ENCODE results near the gene DPP9. TPM values are rescaled to one million over a fixed set of nuclear protein-coding genes. Genes with fewer than 3 reads are reported as not detected.

DPP9 gene
- total RNA-seq, 2 donors from 2014 or later = 41.8 to 43.0 TPM

- intact Hi-C loops (cut with DNase I) = no loop called here
- DNase-seq = no peak
These were observed 77.9 kb downstream of the DPP9 start for GRCh38 chr19:4645718-4646117.

DNA sequence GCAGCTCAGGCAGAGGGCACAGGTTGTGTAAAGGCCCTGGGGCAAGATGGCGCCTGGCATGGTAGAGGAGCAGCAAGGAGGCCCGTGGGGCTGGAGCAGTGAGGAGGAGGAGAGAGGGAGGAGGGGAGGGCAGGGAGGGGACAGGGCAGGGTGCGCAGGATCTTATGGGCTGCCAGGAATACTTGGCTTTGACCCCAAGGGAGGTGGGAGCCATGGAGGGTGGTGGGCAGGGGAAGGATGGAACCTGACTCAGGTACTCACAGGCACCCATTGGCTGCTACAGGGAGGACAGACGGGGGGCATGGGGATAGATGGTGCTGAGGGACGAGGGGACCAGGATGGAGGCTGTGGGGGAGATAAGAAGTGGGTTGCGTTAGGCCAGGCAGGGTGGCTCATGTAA lies 81.0 kb downstream of the DPP9 start:
- intact Hi-C loops (cut with DNase I) = no loop called here
- no peak for DNase-seq

More at GRCh38 chr19:4645718-4646117, 77.9 kb downstream of the DPP9 start:
- no peak for ATAC-seq

GRCh38 chr19:4641132-4641531 lies 82.5 kb downstream of the DPP9 start:
- intact Hi-C loops (cut with DNase I) = no loop called here
- ATAC-seq (no peak), DNase-seq (no peak)

More for the DNA sequence above, 81.0 kb downstream of the DPP9 start:
- ATAC-seq = no peak

DNA sequence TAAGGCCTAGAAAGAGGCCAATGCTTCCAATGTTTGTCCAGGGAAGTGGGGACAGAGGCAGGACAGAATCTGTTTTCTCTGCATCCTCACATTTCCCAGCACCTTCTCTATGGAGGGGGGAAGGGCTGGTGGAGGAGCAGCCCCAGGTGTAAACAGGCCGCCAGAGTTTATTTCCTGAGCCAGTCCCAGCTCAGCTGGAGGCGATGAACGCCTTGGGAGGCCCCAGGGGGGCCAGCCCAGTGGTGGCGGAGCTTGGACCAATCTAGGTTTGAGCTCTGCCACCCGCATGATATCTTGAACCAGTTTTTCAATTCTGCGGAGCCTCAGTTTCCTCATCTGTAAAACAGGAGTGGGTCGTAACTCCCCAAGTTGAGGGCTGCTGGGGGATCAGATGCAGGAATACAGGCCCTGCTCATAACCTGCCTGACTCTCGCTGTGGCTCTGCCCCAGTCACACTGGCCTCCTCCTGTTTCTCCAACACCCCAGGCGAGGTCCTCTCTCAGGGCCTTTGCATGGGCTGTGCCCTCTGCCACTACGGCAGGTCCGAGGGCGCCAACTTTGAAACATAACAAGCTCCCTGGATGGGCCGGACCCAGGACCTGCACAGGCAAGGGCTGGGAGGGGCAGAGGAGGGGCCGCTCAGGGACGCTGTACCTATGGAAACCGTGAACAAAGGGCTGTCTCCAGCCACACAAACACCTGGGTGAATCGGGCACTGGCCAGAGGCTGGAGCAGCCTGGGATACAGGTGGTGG lies 83.2 kb downstream of the DPP9 start:
- DNase-seq (no peak), ATAC-seq (no peak)
- intact Hi-C loops (cut with DNase I) = no loop called here

GRCh38 chr19:4639531-4640246 lies 84.0 kb downstream of the DPP9 start:
- no peak for ATAC-seq
- intact Hi-C loops (cut with DNase I) = loop anchor here in 1 of 2 donors (5.0 kb wide), 1 partner anchor 62 kb away; no protein-coding TSS in a partner anchor
- peak; percentile 46 for DNase-seq

DNA sequence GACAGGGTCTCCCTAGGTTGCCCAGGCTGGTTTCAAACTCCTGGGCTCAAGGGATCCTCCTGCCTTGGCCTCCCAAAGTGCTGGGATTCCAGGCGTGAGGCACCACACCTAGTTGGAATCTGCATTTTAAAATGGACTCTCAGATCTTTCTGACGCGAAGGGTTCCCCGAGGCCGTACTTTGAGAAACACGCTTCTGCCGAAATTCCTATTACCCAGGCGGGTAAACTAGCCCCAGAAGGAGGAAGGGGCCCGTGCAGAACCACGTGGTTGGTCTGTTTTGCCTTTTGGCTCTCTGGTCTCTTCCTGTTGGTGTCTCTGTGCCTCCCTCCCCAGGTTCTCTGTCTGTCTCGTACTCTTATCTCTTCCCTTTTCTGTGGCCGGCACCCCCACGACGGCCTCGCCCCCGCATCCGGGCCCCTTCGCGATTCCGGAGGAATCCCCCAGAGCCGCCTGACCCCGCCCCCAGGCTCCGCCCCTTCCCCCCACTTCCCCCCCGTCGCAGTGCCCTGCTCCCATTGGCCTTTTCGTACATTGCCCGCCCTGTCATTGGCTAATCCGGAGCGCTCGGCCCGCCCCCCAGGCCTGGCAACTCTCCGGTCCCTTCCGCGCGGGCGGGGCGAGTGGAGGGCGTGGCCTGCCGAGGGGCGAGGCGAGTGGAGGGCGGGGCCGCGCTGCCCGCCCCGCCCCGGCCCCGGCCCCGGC lies 84.7 kb downstream of the DPP9 start, which contains the start of gene TNFAIP8L1:
TSS of gene TNFAIP8L1 (plus strand) at position 689 of the 703 bp plus-strand sequence. CDS start 12,354 bp downstream, outside the sequence.
- peak; percentile 97 for DNase-seq
- intact Hi-C loops (cut with DNase I) = loop anchor here in 1 of 2 donors (5.0 kb wide), 1 partner anchor 62 kb away; no protein-coding TSS in a partner anchor
- ATAC-seq = peak; percentile 96 to 97

DNA sequence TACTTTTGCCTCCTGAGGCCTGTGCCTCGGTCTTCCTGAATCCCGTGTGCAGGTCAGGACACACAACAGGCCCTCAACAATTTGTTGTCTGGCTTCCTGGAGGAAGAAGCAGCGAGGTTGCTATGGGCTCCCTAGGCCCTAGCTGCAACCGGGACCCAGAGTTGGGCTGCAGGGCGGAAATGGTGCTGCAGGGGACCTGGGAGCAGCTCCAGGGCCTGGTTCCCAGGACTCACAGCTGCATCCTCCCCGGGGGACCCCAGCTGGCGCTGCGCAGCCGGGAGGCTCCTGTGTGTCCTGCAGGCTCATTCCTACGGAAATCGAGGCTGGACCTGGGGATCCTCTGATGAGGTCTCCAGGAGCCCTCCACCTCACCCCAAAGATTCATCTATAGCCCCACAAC lies 85.3 kb downstream of the DPP9 start:
- ATAC-seq (peak in 1 of 2 donors; percentile 4), DNase-seq (no peak)
- intact Hi-C loops (cut with DNase I) = loop anchor here in 1 of 2 donors (5.0 kb wide), 1 partner anchor 61 kb away; no protein-coding TSS in a partner anchor

DNA sequence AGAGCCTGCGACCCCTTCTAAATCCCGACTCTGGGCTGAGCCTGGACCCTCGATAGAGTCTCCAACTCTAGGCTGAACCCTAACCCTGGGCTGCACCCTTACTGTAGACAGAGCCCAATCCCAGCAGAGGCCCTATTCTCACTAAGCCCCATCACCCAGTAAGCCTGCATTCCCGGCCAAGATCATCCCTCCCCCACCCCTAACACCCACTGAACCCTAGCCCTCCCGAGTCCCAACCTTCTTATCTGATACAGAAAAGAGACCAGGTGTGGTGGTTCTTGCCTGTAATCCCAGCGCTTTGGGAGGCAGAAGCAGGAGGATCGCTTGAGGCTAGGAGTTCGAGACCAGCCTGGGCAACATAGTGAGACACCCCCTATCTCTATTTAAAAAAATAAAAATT lies 86.9 kb downstream of the DPP9 start:
- no peak for DNase-seq
- intact Hi-C loops (cut with DNase I) = loop anchor here in 1 of 2 donors (2.0 to 5.0 kb wide), 2 partner anchors 59 to 78 kb away; partner anchors contain the start of gene SEMA6B
- ATAC-seq = no peak

GRCh38 chr19:4636151-4636717 lies 87.4 kb downstream of the DPP9 start:
- ATAC-seq (peak; percentile 21 to 27), DNase-seq (peak; percentile 77)
- intact Hi-C loops (cut with DNase I) = loop anchor here in 1 of 2 donors (2.0 to 5.0 kb wide), 2 partner anchors 59 to 77 kb away; partner anchors contain the start of gene SEMA6B

DNA sequence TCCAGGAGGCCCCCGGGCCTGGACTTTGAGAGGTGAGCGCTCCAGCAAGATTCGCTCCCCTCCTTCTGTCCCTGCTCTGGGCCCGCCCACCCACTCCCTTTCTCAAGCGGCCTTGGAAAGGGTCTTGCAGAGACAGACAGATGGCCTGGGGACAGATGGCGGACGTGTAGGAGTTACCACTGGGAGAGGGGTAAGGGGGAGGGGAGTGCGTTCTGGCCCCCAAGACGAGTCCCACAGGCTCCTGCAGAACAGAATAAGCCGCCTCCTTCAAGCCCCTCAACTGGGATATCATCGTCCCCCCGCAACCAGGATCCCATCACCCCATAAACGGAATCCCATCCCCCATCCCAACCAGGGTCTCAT lies 87.9 kb downstream of the DPP9 start:
- DNase-seq (no peak), ATAC-seq (no peak)
- intact Hi-C loops (cut with DNase I) = loop anchor here in 1 of 2 donors (2.0 to 5.0 kb wide), 2 partner anchors 58 to 77 kb away; partner anchors contain the start of gene SEMA6B

DNA sequence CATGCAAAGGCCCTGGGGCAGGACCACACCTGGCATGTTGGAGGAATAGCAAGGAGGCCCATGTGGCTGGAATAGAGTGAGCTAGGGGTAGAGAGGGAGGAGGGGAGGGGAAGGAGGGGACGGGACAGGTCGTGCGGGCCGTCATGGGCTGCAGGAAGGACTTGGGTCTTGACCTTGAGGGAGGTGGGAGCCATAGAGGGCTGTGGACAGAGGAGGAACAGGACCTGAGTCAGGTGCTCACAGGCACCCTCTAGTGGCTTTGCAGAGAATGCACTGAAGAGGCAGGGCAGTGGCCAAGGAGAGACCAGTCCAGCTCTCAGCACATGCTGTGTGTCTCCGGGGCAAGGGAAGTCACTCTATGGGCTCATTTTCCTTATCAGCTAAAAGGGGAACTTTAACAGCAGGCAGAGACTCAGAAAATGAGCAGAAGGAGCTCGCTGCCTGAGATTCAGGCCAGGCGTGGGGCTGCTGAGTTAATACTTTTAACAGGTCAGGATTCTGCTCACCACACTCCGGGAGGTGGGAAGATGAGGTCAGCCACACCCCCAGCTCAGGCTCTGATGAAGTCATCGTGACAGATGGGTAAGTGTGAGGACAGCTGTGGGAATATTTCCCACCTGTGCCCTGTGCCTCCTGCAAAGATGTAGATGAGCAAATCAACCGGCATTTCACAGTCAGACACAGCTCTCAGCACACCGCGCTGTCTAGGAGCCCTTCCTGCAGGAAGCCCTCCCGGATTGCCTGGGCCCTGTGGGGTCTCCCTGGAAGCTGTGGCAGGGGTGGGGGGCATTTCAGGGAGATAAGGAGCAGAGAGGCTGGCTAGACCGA lies 90.3 kb downstream of the DPP9 start:
- peak; percentile 40 to 74 for ATAC-seq
- DNase-seq = peak; percentile 72
- intact Hi-C loops (cut with DNase I) = loop anchor here (5.0 kb wide), 3 partner anchors 41 to 76 kb away; partner anchors contain the start of gene SEMA6B (in 1 of the 2)

Small RNA genes within 50 kb of the gene (microRNA-seq; reads per million reads assigned to microRNA genes)
- 0 to 0.20 reads per million in 2 donors for gene MIR7-3

Other genes starting within 250 kb of the DPP9 start
- 100 to 1,000 TPM; 331 to 357 TPM for gene PLIN4, start 205.4 kb downstream of the DPP9 start, total RNA-seq
- 10 to 100 TPM; 32.7 to 47.8 TPM for gene PLIN5, start 188.6 kb downstream of the DPP9 start, total RNA-seq
- gene LRG1, start 183.8 kb downstream of the DPP9 start, total RNA-seq = 1 to 10 TPM in 1 of 2 donors, under 1 TPM in 1; 0.88 to 1.1 TPM
- gene SEMA6B, start 164.2 kb downstream of the DPP9 start, total RNA-seq = 10 to 100 TPM; 15.0 to 24.8 TPM
- gene TNFAIP8L1, start 84.3 kb downstream of the DPP9 start, total RNA-seq = 1 to 10 TPM; 3.4 to 6.7 TPM
- gene MYDGF, start 53.5 kb downstream of the DPP9 start, total RNA-seq = 10 to 100 TPM; 43.2 to 53.7 TPM
- gene FEM1A, start 67.9 kb upstream of the DPP9 start, total RNA-seq = 10 to 100 TPM; 24.1 to 25.0 TPM
- gene TICAM1, start 107.9 kb upstream of the DPP9 start, total RNA-seq = 1 to 10 TPM; 6.9 to 8.0 TPM
- gene PLIN3, start 143.8 kb upstream of the DPP9 start, total RNA-seq = 10 to 100 TPM; 25.3 to 35.1 TPM
- gene ARRDC5, start 179.1 kb upstream of the DPP9 start, total RNA-seq = under 1 TPM in 1 of 2 donors, not detected in 1; 0.18 TPM
- gene UHRF1, start 185.7 kb upstream of the DPP9 start, total RNA-seq = 1 to 10 TPM; 1.2 to 3.6 TPM
- gene KDM4B, start 245.3 kb upstream of the DPP9 start, total RNA-seq = 10 to 100 TPM; 22.2 to 27.8 TPM

Measured in left cardiac atrium (tissue), 4 donors.